ENCODE data around the gene SLC25A36. TPM values are rescaled to one million over a fixed set of nuclear protein-coding genes. Genes with fewer than 3 reads are reported as not detected.
A peak's percentile ranks its signal among the peaks of the same experiment; 100 is the strongest.
"Not testable (repeated sequence)": the region's sequence is repeated elsewhere in the genome, so short reads cannot be mapped to it uniquely, and the experiment has no call there.

The SLC25A36 gene
- total and polyA plus RNA-seq, 11 donors: 36.0 to 78.0 (median 56.6) TPM

GRCh38 chr3:141015481-141015880 lies 73.8 kb downstream of the SLC25A36 start:
- Histone ChIP-seq H3K36me3 (no peaks in the 10 kb centered on the region), H3K4me1 (peaks cover 0 to 6% (median 1%) of the 10 kb centered on the region in 12 donors), H3K27me3 (no peaks in the 10 kb centered on the region), H3K9me3 (no peaks in the 10 kb centered on the region), H3K4me3 (no peak overlapping the region), H3K27ac (no peak overlapping the region)
- TF ChIP-seq CTCF (IDR thresholded peaks at IDR 0.05) (no peak), POLR2A (IDR thresholded peaks at IDR 0.05) (no peak)
- DNase-seq (no peak), ATAC-seq (no peak)
- WGBS, 4 donors: 91 to 95% (median 93%) methylated on average over 3 of the region's 3 CpGs
- intact Hi-C loops (cut with DNase I): no loop called here

GRCh38 chr3:141017366-141018322 lies 76.0 kb downstream of the SLC25A36 start:
- H3K27ac ChIP-seq; DNase-seq; H3K27me3 ChIP-seq; intact Hi-C loops (cut with DNase I); H3K4me3 ChIP-seq; ATAC-seq; H3K36me3 ChIP-seq; H3K9me3 ChIP-seq; H3K4me1 ChIP-seq: not testable (repeated sequence)
- 83 to 89% (median 87%) methylated on average over 20 to 23 of the region's 23 CpGs for WGBS, 4 donors

GRCh38 chr3:141019244-141019643 lies 77.6 kb downstream of the SLC25A36 start:
- intact Hi-C loops (cut with DNase I): no loop called here
- ATAC-seq (no peak), DNase-seq (peak in 1 of 5 donors; percentile 59)
- H3K4me3 ChIP-seq: no peak overlapping the region
- no peak overlapping the region for H3K27ac ChIP-seq
- no peaks in the 10 kb centered on the region for H3K4me1 ChIP-seq
- no peaks in the 10 kb centered on the region for H3K9me3 ChIP-seq
- H3K36me3 ChIP-seq: no peaks in the 10 kb centered on the region
- WGBS, 4 donors: 93 to 97% (median 94%) methylated on average over 13 to 19 of the region's 19 CpGs
- TF ChIP-seq POLR2A (IDR thresholded peaks at IDR 0.05) (no peak), CTCF (IDR thresholded peaks at IDR 0.05) (no peak)
- no peaks in the 10 kb centered on the region for H3K27me3 ChIP-seq

- H3K27me3 ChIP-seq: no peaks in the 10 kb centered on the region
- no peak overlapping the region for H3K27ac ChIP-seq
- 82 to 96% (median 94%) methylated on average over 4 to 5 of the region's 5 CpGs for WGBS, 4 donors
- H3K9me3 ChIP-seq: no peaks in the 10 kb centered on the region
- no peak overlapping the region for H3K4me3 ChIP-seq
- no peak for ATAC-seq
- TF ChIP-seq POLR2A (IDR thresholded peaks at IDR 0.05): no peak
- no peak for TF ChIP-seq CTCF (IDR thresholded peaks at IDR 0.05)
- H3K36me3 ChIP-seq: no peaks in the 10 kb centered on the region
- no peaks in the 10 kb centered on the region for H3K4me1 ChIP-seq
- no peak for DNase-seq
- intact Hi-C loops (cut with DNase I): no loop called here
Measured at GRCh38 chr3:141020143-141020830, 78.7 kb downstream of the SLC25A36 start.
